Frontal cortex (tissue), 4 donors: ENCODE measurements around the gene SUMO3. TPM values are rescaled to one million over a fixed set of nuclear protein-coding genes. Genes with fewer than 3 reads are reported as not detected.

ENCODE experiments used
- DNase-seq, 2 donors: peaks; one replicate each; pipeline ENCODE4 v3.0.0; 2012; ENCODE audit warnings: low spot score in 2 of 2
- FAIRE-seq: peaks from 2 replicates; lab custom pipeline; 2012; peaks lifted over from hg19 to GRCh38; lab: Jason Lieb, UNC
- total RNA-seq: library from RNA; depleted of rRNA; stranded (reverse); fragments of >200 nt; gene quantifications from one replicate; pipeline ENCODE4 v1.2.3, GENCODE V29; 2014
- donor health status: control.
- donor health status: control.
- donor health status: control.

The SUMO3 gene
- total RNA-seq, 1 donor from 2014 or later: 63.2 TPM

- DNase-seq (no peak), FAIRE-seq (no peak)
These were observed 32.1 kb downstream of the SUMO3 start for GRCh38 chr21:44785620-44786335.

GRCh38 chr21:44784810-44785209 lies 33.1 kb downstream of the SUMO3 start:
- DNase-seq (no peak), FAIRE-seq (no peak)

GRCh38 chr21:44783020-44783696 lies 34.7 kb downstream of the SUMO3 start:
- FAIRE-seq: no peak
- no peak for DNase-seq

DNA sequence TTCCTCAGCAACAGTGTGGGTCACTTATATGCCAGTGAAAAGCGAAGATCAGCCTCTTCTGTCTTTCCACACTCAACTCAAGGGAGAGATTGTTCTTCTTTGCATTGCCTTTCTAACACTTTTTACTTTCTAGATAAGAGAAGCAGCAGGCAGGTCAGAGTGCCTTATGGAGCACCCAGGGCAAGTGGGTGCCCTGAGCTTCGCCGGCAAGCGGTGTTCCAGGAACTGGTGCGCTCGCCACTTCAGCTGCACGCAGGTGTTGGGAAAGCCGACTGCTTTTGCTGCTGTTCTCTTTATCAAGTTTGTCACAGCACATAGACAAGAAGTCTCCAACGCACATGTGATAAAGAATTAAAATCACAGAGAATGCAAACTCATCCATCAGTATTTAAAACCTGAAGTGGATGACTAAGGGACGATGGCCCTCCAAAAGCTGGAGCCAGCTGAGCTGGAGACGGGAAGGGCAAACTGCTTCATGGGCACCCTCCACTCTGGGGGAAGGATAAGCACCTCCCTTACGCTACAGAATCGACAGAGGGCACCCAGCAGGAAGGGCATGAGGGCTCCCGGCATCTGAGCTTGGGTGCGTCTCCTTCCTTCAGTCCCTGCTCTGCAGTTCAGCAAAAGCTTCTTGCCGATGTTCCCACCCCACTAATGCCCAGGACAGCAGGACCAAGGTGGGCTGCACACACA lies 36.9 kb downstream of the SUMO3 start:
- FAIRE-seq (no peak), DNase-seq (no peak)

GRCh38 chr21:44780137-44780502 lies 37.7 kb downstream of the SUMO3 start:
- FAIRE-seq (no peak), DNase-seq (no peak)

- FAIRE-seq (no peak), DNase-seq (no peak)
These were observed 38.3 kb downstream of the SUMO3 start for GRCh38 chr21:44779417-44780136.

DNA sequence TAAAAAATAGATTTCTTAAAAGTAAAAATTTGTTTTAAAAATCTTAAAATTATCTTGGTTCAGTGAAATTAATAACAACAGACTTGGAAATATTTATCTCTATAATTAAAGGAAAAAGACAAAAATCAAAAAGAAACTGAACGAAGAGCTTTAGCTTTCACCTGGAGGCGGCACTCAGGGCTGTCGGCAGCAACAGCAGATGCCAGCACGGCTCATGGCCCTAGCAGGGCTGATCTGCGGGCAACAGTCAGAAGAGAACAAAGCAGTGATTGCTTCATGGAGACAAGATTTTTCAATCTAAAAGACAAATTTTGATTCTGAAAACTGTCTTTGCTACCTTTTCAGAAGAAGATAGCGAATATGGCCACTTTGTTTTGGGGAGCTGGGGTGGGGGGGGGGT lies 38.9 kb downstream of the SUMO3 start:
- DNase-seq (no peak), FAIRE-seq (peak; percentile 55)

DNA sequence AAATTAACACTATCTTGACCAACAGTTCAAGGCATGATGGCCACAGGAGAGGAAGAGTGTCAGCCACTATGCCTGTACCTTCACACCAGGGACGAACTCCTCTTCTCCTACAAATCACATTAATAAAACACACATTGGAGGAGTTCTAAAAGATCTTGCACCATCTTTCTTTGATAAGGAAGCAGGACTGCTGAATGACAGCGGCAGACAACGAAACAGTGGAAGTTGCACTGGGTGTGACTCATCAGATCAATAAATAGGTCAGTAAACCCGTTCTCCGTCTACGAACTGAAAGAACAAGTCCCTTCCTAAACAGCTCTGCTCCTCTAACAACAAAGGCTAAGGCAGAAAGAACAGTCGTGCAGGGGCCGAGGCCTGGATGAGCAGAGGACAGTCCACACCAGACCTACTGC lies 39.4 kb downstream of the SUMO3 start:
- FAIRE-seq (no peak), DNase-seq (no peak)

GRCh38 chr21:44778094-44778493 lies 39.8 kb downstream of the SUMO3 start:
- no peak for FAIRE-seq

GRCh38 chr21:44774972-44775371 lies 42.9 kb downstream of the SUMO3 start:
- DNase-seq (no peak), FAIRE-seq (no peak)

More at GRCh38 chr21:44778094-44778493, 39.8 kb downstream of the SUMO3 start:
- DNase-seq: no peak

DNA sequence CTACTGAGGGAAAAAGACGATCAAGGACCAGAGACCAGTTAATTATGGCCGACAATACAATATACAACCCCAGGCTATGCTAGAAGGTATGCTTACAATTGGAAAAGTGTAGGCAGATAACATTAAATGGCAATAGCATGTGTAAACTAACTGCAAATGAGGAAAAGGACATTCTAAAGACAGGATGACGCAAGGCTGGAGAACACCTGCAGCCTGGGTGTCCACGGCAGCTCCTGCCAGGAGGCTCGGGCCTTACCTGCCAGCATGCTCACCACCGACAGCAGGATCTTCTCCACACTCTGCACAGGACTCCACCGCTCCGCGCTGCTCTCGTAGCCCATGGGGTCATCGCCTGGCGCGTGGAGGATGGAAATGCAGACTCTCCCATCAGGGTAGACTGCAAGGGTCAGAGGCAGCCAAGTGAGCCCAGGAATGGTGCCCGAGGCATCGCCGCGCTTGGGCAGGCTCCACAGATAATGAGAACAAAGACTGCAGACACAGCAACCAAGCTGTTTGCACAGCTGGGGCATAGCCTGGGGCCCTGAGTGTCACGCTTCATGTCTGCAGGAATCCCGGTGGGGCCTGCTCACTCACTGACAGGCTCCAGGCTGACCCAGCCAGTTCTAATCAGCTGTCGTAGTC lies 44.5 kb downstream of the SUMO3 start:
- FAIRE-seq (no peak), DNase-seq (no peak)

- FAIRE-seq (no peak), DNase-seq (no peak)
These were observed 45.9 kb downstream of the SUMO3 start for GRCh38 chr21:44771896-44772525.

- no peak for FAIRE-seq
These were observed 49.7 kb downstream of the SUMO3 start for GRCh38 chr21:44767834-44768831.

GRCh38 chr21:44766818-44767354 lies 51.0 kb downstream of the SUMO3 start:
- FAIRE-seq (no peak), DNase-seq (no peak)

More at GRCh38 chr21:44767834-44768831, 49.7 kb downstream of the SUMO3 start:
- no peak for DNase-seq

- no peak for DNase-seq
- FAIRE-seq: no peak
These were observed 51.6 kb downstream of the SUMO3 start for GRCh38 chr21:44766014-44766817.

DNA sequence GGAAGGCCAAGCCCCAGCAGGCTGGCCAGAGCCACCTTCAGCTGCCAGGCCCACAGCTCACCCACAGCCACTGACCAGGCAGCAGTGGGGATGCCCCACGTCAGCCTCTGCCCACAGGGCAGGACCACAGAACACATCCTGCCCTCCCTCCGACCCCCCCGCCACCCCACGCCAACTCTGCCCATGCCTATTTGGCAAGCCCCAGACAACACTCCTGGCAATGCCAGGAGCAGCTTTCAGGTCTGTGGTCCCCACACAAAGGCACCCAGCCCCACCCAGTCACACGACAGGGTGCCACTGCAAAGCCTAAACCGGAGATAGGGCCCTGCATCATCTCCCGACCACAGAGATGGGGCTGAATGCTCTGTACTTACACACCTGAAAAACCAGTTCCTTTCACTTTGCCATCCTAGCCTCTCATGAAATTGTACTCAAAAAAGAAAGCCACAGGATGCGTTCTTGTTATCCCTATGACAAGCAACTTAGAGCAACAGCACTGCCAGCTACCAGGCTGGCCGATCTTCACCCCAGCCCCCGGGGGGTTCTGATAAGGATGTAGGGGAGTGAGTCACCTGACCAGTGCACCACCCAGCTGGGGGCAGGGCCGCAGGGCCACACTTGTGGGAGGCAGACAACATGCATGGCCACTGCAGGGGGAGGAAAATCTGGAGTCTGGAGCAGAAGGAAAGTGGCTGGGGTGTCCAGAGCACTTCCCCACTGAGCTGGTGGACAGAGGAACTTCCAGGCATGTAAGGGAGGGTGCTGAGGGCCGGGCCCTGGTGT lies 52.4 kb downstream of the SUMO3 start:
- no peak for FAIRE-seq
- DNase-seq: no peak
